Frontal cortex (tissue), 4 donors: ENCODE measurements around the gene BCL10. TPM values are rescaled to one million over a fixed set of nuclear protein-coding genes. Genes with fewer than 3 reads are reported as not detected.
A peak's percentile ranks its signal among the peaks of the same experiment; 100 is the strongest.

Source experiments
- DNase-seq, 2 donors: peaks; one replicate each; pipeline ENCODE4 v3.0.0; 2012; ENCODE audit warnings: low spot score in 2 of 2
- FAIRE-seq: peaks from 2 replicates; lab custom pipeline; 2012; peaks lifted over from hg19 to GRCh38; lab: Jason Lieb, UNC
- total RNA-seq: library from RNA; depleted of rRNA; stranded (reverse); fragments of >200 nt; gene quantifications from one replicate; pipeline ENCODE4 v1.2.3, GENCODE V29; 2014
- donor health status: control.
- donor health status: control.
- donor health status: control.

BCL10 gene
- 35.5 TPM for total RNA-seq

DNA sequence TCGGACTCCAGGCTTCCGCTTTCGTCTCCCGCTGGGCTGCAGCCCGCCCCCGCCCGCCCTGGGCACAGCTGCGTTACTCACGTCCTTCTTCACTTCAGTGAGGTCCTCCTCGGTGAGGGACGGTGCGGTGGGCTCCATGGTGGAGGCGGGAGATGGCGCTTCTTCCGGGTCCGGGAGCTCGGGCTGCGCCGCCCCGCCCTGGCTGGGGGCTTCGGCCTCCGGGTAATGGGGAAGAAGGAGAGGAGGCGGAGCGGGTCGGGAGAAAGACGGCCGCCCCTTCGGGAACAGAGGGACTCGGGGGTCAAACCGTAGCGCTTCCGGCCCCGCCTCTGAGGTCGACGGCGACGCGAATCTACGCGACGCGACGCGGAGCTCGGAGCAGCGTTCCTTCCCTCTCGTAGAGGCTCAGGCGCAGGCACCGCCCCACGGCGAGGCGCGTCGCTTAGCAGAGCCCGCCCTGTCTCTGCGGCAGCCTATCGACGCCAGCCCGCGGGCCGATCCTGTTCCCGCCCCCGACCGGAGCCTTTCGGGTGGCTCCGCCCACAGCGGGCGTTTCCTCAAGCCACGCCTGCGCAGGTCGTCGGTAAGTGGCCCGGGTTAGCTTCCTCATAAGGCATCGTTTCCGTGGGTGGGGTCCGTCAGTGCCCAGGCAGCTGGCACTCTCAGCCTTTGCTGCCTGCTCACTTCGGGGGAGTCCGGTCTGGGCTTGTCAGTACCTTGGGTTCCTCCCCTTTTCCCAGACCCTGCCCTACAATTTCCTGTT is at the start of gene BCL10:
Gene BCL10, minus strand, starts transcription at position 418 of the 763 bp plus-strand sequence. Its CDS starts 280 bp downstream, at position 138.
- peak; percentile 87 to 95 for DNase-seq
- peak; percentile 23 for FAIRE-seq

DNA sequence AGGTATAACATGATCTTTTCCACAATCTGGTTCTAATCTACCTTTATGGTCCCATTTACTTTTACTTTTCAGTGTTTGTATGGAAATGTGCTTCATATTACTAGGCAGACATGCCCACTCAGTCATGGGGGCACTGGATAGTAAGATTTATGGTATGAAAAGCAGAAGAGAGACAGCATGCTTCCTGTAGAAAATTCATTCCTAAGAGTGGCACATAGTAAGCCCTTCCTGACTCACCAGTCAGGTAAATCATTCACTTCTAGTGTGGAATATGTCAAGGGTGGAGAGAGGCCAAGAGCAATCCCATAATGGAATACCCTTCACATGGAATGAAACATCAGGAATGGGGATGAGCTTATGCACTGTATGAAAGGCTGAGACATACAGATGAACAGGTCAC is 49.5 kb upstream of the BCL10 start:
- DNase-seq (no peak), FAIRE-seq (no peak)

DNA sequence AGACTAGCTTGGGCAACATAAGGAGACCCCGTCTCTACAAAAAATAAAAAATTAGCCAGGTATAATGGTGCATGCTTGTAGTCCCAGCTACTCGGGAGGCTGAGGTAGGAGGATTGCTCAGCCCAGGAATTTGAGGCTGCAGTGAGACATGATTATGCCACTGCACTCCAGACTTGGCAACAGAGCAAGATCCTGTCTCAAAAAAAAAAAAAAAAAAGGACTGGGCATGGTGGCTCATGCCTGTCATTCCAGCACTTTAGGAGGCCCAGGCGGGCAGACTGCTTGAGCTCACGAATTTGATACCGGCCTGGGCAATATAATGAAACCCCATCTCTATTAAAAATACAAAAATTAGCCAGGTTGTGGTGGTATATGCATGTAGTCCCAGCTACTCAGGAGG is 47.3 kb upstream of the BCL10 start:
- FAIRE-seq, result no peak
- no peak for DNase-seq

DNA sequence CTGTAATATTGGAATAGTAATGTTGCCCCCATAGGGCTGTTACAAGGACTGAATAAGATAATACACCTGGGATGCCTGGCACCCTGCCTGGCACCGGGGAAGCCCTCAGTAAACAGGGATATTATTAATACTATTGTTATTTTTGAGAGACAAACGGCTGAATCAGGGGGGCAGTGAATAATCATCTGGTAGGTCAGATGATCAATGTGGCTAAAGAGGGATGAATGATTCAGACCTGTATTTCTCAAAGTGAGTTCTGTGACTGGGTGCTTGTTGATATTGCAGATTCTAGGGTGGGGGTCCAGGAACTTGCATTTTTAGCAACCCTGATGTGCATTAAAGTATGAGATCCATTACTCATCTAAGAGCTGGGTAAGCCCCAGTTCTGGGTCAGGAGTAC is 46.2 kb upstream of the BCL10 start:
- DNase-seq, result no peak
- no peak for FAIRE-seq

DNA sequence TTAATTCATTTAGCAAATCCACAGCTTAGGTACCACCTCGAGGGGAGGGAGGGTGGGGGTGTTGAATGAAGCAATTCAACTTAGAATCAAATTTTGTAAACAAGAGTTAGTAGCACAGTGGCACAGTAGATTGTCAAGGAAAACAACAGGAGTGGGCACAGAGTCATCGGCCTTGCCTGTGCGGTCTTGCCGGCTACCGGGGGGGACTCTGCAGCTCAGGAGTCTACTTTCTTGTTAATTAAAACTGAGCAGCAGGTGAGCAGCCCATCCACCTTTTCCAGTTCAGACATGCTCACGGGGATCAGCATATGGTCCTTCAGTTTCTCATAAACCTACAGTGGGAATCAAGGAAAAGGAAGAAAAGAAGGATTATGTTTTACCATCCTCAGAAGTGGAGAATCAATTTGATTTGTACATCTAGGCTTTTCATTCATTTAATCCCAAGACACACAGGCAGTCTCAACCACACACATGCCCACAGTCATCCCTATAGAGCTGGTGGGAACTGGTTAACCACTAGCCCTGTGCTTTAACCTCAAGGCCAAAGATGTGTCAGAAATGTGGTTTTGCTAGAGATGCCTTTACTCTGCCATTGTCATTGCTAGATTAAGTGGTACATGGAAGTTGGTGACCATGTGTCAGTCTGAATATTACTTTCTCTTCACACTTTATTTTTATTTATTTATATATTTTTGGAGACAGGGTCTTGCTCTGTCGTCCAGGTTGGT is 45.0 kb upstream of the BCL10 start:
- DNase-seq, result no peak
- no peak for FAIRE-seq

DNA sequence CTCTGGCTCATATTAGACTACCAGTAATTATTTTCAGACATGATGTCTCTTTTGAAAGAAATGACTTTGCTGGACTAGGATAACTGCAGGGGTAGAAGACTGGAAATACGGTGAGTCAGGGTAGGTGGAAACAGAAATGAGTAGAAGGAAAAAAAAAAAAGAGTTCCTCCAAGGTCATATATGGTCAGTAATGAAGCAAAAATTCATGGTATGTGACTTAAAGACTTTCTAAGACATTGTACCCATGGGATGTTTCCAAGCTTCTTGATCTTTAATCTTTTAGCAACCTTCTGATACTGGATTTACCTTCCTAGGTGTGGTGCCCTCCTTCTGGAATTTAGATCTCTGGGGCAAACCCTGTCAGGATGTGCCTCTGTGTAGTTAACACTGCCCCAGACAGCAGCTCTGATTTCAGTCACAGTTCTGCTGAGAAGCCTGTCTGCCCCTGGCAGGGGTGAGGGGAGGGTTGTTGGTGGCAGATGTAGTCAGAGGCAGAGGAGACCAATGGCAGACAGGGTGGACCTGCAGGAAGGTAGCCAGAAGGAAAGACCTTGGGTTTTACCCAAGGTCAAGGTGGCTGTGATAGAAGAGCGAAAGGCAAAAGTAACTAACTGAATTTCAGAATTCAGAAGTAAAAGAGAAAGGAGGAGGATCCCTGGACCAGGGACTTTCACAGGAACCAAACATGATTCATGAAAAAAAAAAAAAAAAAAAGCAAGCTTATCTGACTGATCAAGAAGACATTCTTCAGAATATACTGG is 44.1 kb upstream of the BCL10 start:
- FAIRE-seq, result no peak
- DNase-seq, result no peak

DNA sequence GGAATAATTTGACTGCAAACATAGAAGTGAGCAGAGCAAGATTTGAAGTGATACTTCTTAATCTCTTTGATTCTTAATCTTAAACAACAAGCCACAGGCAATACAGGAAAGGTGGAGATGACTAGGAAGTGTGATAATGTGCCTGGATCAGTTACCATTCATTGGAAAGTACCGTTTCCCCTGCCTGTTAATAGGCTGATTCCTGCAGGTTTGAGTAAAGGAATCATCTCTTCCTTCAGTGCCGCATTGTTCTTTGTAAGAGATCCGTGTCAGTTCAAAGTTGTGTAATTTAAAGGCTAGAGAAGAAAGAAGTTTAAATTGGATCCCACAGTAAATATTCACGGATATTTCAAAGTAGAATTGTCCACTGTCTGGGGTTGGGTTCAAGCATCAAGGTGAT is 43.5 kb upstream of the BCL10 start:
- no peak for DNase-seq
- FAIRE-seq, result no peak

DNA sequence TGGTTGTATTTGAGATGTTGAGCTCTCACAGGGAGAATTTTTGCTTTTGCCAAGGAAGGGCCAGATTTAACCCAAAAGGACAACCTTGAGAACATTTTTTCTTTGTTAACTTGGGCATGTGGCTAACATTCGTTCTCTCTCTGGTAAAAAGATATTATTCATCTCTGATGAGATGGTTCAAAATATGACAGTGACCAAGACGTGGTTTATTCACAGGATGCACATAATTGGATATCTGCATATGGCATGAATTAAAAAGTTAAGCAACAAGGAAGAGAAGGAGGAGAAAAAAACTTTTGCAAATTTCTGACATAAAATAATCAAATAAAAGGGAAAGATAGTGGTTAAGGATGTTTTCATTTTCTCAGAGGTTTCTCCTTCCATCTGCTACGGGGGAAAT is 43.1 kb upstream of the BCL10 start:
- DNase-seq (no peak), FAIRE-seq (no peak)

DNA sequence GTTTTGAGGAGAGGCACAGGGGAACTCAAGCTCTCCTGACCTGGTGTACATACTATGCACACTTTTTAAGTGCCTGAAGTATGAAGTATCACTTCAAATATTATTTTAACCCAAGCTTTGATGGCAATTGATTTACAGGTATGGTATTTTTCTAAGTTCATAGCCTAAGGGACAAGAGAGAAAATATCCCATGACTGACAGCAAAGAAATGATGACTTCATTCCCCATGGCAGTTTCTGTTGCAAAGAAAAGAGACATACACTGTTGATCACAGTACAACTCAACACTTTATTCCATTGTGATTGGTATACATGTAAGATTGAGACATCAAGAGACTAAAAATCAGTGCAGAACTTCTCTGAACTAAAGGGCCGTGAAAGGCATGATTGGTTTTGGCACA is 41.8 kb upstream of the BCL10 start:
- DNase-seq (no peak), FAIRE-seq (no peak)

DNA sequence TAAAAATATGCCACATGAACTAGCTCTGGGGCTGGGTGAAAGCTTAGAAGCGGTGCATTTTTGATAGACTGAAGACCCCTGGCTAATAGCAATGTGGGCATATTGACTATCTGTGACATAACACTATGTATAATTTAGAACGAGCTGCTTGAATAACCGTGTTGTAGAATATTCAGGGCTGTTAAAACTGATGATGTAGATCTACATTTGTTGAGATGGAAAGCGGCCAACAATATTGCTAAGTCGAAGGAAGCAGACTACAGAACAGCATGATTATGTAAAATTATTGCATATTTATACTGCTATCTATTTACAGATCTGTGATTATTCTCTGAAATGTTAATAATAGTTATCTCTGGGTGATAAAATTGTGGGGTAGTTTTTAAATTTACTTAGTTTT is 41.1 kb upstream of the BCL10 start:
- no peak for FAIRE-seq
- no peak for DNase-seq

DNA sequence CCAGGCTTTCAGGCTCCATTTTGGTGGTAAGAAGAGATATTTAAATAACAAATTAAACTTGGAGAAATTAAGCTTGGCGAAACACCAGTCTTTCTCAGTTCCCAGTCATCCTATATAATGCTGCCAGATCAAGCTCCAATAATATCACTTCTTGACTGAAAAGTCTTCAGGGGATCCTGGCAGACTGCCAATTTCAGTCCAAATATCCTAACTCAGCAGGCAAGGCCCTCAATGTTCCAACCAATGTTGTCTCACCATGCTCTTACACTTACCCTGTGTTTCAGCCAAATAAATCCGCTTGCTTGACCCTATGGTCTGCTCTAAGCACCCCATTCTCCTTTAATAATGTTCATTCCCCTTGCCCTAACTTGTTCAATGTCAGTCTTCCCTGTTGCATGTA is 39.9 kb upstream of the BCL10 start:
- FAIRE-seq (no peak), DNase-seq (no peak)

DNA sequence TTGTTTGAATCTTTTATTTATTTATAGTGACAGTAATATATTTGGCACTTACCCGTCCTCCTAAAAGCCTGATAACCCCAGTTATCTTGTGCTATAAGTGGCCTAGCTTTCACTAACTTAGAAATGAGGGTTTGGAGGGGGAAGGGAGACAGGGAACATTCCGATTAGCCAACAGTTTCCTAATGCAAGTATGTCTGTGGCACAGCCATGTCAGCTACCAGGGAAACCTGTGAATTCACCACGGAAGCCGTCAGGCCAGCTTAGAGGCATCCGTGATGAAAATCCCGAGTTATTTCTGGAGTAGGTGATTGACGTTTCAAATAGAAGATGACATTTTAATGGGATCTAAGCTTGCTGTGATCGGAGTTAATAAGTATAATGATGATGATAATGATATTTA is 39.4 kb upstream of the BCL10 start:
- DNase-seq (no peak), FAIRE-seq (no peak)

DNA sequence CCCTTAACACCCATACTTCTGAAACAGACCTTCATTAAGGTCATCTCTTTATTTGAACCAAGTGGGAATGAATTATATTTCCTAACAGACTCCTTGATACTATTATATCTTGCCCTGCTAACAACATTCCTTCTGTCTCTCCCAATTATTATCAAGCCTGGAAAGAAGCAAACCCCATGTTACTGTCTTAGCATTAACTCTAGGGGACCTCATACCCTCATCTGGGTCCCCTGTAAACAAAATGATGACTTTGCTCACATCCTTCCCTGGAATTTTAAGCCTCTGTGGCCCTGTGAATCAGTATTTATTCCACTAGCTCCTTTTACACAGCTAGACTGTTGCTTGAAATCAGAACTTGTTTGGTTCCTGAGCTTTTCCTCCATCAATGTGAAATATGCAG is 38.3 kb upstream of the BCL10 start:
- DNase-seq (no peak), FAIRE-seq (no peak)

DNA sequence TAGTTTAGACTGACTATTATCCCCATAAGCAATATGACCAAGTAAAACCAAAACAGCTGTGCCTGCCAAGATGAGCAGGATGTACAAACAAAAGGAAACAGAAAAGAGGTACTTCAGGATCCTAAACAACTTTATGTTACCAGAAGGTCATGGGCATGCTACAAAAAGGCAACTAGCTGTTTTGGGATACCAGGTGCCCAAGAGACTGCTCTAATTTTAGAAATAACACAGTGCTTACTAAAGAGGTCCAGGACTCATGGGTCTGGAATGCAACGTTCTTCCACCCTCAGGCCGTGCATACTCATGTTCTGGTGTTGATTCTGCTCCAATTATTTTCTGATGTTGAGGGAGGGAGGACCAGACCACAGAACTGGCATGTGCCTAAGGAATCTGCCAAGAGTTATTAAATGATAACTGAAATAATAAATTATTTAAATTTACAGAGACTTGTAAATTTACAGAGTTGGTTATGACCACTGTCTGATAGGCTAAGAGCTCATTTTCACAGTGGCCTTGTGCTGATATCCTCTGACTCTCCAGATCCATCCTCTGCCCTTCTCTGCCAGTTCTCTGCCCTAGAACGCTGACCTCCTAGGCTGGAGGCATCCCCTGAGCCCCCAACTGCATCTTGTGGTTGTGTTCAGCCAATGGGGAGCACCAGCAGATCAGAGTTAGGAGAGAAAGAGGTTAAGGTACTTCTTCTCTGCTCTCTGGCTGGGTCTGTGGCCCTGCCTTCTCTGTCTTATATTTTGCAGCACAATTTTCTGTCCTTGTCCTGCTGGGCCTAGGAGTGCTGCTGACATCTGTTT is 37.7 kb upstream of the BCL10 start:
- FAIRE-seq, result no peak
- DNase-seq, result no peak

DNA sequence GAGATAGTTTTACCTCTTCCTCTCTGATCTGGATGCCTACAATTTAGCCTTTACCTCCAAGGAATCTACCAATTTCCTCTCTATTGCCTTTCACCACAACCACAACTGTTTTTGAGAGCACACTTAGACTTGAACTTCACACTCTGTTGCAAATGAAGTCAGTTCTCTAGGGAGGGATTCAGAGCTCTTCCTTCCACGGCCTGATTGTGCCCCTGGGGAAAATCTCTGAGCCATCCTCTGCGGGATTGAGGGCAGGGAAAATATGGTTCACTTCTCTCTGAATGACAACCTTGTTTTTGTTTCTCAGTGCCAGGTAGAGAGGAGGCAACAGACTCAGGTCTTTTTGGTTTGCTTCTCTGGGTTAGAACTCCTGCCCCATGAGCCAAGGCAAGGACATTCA is 35.4 kb upstream of the BCL10 start:
- FAIRE-seq, result no peak
- DNase-seq, result no peak

DNA sequence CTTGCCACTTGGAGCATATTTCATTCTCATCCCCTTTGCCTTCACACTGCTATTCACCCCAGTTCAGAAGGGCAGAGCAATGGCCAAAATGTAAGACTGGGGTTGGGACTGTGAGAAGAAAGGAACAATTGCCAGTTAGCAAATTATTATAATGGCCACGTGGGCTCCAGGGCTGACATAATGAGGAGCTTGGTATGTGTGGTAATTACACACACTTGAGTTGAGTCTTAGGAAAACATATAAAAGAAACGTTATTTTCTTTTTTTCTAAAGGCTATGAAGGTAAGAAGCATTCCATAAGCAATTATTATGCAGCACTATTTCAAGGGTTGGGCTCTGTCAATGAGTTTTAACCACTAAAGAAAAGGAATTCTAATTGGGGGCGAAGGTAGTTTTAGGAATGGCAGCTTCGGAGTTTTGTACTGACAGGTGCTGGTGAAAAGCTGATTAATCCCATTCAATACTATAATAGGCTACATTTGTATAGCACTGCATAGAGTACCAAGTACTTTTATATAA is 32.5 kb upstream of the BCL10 start:
- DNase-seq, result no peak
- no peak for FAIRE-seq

DNA sequence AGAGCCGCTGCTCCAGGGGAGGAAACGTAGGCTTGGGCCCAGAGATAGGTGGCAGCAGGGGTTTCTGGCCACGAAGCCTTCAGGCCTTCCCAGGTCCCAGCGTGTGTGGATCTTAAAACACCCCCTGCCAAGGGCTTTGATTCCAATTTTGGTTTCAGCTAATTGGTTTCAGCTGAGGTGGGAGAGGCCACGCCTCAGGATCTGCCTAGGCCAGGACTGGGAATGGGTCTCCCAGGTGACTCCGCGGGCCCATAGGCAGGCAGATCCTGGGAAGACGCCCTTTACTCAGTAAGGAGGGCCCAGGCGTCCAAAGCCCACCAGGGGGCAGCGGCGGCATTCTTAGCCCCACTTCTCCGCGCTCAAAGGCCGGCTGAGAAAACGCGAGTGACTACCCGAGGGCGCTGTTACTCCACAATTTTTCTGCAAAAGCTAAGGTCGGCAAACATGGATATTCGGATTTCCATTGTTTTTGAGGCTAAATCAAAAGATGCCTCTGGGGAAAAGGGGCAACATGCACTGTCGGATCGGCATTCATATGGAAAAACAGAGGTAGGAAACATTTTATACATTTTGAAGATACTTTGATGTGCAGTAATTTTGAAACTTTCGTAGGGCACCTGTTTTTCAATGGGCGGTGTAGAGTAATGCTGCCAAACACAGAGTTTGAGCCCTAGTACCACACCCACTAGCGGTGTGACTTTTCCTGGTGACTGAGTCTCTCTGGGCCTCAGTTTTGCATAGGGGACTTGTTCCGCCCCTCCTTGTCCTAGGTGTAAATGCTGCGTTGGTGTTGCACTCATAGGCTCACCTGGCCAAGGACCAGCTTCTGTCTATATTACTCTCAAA is 31.8 kb upstream of the BCL10 start:
- peak; percentile 39 to 63 for DNase-seq
- no peak for FAIRE-seq

DNA sequence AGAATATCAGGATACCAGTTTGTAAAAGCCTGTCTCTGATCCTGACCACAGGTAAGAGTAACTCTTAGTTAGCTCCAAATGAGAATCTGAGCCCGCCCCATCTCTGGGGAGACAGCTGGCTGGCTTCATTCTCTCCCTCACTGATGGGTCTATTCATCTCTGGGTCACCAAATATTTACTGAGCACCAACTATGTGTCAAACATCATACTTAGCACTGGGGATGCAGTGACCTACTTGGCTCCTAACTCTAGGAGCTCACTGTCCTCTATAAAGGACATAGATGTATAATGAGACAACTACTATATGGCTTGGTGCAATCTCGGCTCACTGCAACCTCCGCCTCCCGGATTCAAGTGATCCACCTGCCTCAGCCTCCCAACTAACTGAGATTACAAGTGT is 29.8 kb upstream of the BCL10 start:
- FAIRE-seq (no peak), DNase-seq (no peak)
